ENCODE results near the gene GPX6. TPM values are rescaled to one million over a fixed set of nuclear protein-coding genes. Genes with fewer than 3 reads are reported as not detected.

GPX6 gene
- total RNA-seq, 3 donors from 2014 or later (not counting 1 experiment from before 2014, with no cell fraction given) = not detected

GRCh38 chr6:28491984-28492317, 23.6 kb downstream of the GPX6 start:
- DNase-seq (no peak), ATAC-seq (no peak)
- Histone ChIP-seq H3K27me3 (ENCODE audit: control insufficient read depth, insufficient read depth, low read length) (peaks cover 31% of the 10 kb centered on the region), H3K9me3 (ENCODE audit: control insufficient read depth, insufficient read depth, low read length) (no peaks in the 10 kb centered on the region), H3K27ac (ENCODE audit: low read length) (no peak overlapping the region), H3K4me3 (ENCODE audit: low read length) (no peak overlapping the region), H3K36me3 (ENCODE audit: control insufficient read depth, insufficient read depth, low read length) (no peaks in the 10 kb centered on the region), H3K4me1 (ENCODE audit: control insufficient read depth, insufficient read depth, low read length) (peaks cover 9% of the 10 kb centered on the region)
- H3K27ac Mint-ChIP-seq = no peak overlapping the region
- H3K9me3 Mint-ChIP-seq = no peaks in the 10 kb centered on the region
- peaks cover 49 to 62% of the 10 kb centered on the region in 2 donors for H3K27me3 Mint-ChIP-seq (ENCODE audit: low read depth in 2 of 2)
- peaks cover 13% of the 10 kb centered on the region for H3K36me3 Mint-ChIP-seq
- 76% methylated on average over 3 of the region's 3 CpGs for WGBS (ENCODE audit: insufficient coverage)
- intact Hi-C loops (cut with micrococcal nuclease) = no loop called here
- no peak for TF ChIP-seq CTCF (IDR thresholded peaks at IDR 0.05)
- H3K4me1 Mint-ChIP-seq = peaks cover 15 to 19% of the 10 kb centered on the region in 2 donors
- no peak overlapping the region for H3K4me3 Mint-ChIP-seq

GRCh38 chr6:28490205-28490890, 25.2 kb downstream of the GPX6 start:
- TF ChIP-seq CTCF (IDR thresholded peaks at IDR 0.05) = no peak
- Histone ChIP-seq H3K27ac (ENCODE audit: low read length) (no peak overlapping the region), H3K36me3 (ENCODE audit: control insufficient read depth, insufficient read depth, low read length) (no peaks in the 10 kb centered on the region), H3K27me3 (ENCODE audit: control insufficient read depth, insufficient read depth, low read length) (peaks cover 33% of the 10 kb centered on the region), H3K4me3 (ENCODE audit: low read length) (no peak overlapping the region), H3K4me1 (ENCODE audit: control insufficient read depth, insufficient read depth, low read length) (peaks cover 9% of the 10 kb centered on the region), H3K9me3 (ENCODE audit: control insufficient read depth, insufficient read depth, low read length) (no peaks in the 10 kb centered on the region)
- H3K4me3 Mint-ChIP-seq = peak overlapping the region; percentile 57
- ATAC-seq (peak in 1 of 3 donors; percentile 26), DNase-seq (peak in 1 of 2 donors; percentile 36)
- H3K4me1 Mint-ChIP-seq = peaks cover 15 to 19% of the 10 kb centered on the region in 2 donors
- peaks cover 40 to 70% of the 10 kb centered on the region in 2 donors for H3K27me3 Mint-ChIP-seq (ENCODE audit: low read depth in 2 of 2)
- peaks cover 13% of the 10 kb centered on the region for H3K36me3 Mint-ChIP-seq
- H3K27ac Mint-ChIP-seq = no peak overlapping the region
- no peaks in the 10 kb centered on the region for H3K9me3 Mint-ChIP-seq
- intact Hi-C loops (cut with micrococcal nuclease) = no loop called here
- 16% methylated on average over 23 of the region's 23 CpGs for WGBS (ENCODE audit: insufficient coverage)

- peak overlapping the region in 1 of 2 donors; percentile 72 for H3K27ac Mint-ChIP-seq
- H3K4me3 ChIP-seq (ENCODE audit: low read length) = no peak overlapping the region
- WGBS (ENCODE audit: insufficient coverage) = 3% methylated on average over 37 of the region's 40 CpGs
- ATAC-seq (peak in 1 of 3 donors; percentile 53), DNase-seq (peak in 1 of 2 donors; percentile 59)
- peaks cover 9% of the 10 kb centered on the region for H3K4me1 ChIP-seq (ENCODE audit: control insufficient read depth, insufficient read depth, low read length)
- no peaks in the 10 kb centered on the region for H3K9me3 Mint-ChIP-seq
- H3K27ac ChIP-seq (ENCODE audit: low read length) = no peak overlapping the region
- no peaks in the 10 kb centered on the region for H3K9me3 ChIP-seq (ENCODE audit: control insufficient read depth, insufficient read depth, low read length)
- TF ChIP-seq CTCF (IDR thresholded peaks at IDR 0.05) = no peak
- intact Hi-C loops (cut with micrococcal nuclease) = no loop called here
- no peaks in the 10 kb centered on the region for H3K36me3 ChIP-seq (ENCODE audit: control insufficient read depth, insufficient read depth, low read length)
- H3K27me3 ChIP-seq (ENCODE audit: control insufficient read depth, insufficient read depth, low read length) = peaks cover 33% of the 10 kb centered on the region
- peaks cover 13% of the 10 kb centered on the region for H3K36me3 Mint-ChIP-seq
- H3K4me1 Mint-ChIP-seq = peaks cover 15 to 19% of the 10 kb centered on the region in 2 donors
- H3K4me3 Mint-ChIP-seq = peak overlapping the region; percentile 69
- peaks cover 44 to 75% of the 10 kb centered on the region in 2 donors for H3K27me3 Mint-ChIP-seq (ENCODE audit: low read depth in 2 of 2)
These were observed 26.0 kb downstream of the GPX6 start for GRCh38 chr6:28489366-28490204.

All from natural killer cell (primary cell).